ENCODE results near the gene CYP3A7.
"Not testable (repeated sequence)": the region's sequence is repeated elsewhere in the genome, so short reads cannot be mapped to it uniquely, and the experiment has no call there.

The CYP3A7 gene

DNA sequence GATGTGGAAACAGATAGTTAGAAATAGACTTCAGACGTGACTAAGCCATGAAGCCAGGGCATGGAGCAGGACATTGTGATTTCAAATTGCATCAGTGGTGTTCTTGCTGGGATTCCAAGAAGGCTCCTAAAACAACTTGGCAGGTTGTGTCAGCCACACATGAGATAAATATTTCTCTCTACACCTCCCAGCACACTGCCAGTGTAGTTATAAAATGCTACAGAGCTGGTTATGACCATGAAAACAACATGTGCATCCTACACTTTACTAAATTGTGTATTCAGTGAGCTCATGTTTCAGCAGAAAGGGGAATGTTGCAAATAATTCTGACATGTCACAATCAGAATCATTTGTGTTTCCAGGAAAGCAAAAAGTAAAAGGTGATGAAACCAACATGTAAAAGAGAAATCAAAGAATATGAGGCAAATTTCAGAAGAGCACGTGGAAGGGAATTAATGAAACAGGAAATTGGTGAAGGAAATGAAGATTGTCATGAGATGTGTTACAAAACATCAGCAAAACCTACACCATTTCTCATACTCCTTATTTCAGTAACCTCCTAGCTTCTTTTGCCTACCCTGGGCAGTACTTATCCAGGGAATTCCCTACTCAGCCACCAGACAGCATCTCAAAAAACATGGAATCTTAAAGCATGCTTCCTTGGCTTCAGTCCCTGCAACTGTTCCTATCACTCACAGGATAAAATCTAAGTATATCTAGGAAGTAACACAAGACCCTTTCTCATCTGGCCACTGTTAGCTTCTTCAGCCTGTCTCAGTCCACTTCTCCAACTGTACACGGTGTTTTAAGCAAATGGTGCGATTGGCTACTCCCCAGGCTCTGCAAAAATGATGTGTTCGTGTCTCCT lies 5.8 kb upstream of the CYP3A7 start:
- no peak overlapping the region for H3K4me3 ChIP-seq (ENCODE audit: low read depth, low read length)
- TF ChIP-seq, protein P1, sequence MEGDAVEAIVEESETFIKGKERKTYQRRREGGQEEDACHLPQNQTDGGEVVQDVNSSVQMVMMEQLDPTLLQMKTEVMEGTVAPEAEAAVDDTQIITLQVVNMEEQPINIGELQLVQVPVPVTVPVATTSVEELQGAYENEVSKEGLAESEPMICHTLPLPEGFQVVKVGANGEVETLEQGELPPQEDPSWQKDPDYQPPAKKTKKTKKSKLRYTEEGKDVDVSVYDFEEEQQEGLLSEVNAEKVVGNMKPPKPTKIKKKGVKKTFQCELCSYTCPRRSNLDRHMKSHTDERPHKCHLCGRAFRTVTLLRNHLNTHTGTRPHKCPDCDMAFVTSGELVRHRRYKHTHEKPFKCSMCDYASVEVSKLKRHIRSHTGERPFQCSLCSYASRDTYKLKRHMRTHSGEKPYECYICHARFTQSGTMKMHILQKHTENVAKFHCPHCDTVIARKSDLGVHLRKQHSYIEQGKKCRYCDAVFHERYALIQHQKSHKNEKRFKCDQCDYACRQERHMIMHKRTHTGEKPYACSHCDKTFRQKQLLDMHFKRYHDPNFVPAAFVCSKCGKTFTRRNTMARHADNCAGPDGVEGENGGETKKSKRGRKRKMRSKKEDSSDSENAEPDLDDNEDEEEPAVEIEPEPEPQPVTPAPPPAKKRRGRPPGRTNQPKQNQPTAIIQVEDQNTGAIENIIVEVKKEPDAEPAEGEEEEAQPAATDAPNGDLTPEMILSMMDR (IDR thresholded peaks at IDR 0.05; ENCODE audit: insufficient read depth, low read depth, low read length, missing control alignments), result no peak
- DNase-seq (ENCODE audit: low read depth), result no peak

DNA sequence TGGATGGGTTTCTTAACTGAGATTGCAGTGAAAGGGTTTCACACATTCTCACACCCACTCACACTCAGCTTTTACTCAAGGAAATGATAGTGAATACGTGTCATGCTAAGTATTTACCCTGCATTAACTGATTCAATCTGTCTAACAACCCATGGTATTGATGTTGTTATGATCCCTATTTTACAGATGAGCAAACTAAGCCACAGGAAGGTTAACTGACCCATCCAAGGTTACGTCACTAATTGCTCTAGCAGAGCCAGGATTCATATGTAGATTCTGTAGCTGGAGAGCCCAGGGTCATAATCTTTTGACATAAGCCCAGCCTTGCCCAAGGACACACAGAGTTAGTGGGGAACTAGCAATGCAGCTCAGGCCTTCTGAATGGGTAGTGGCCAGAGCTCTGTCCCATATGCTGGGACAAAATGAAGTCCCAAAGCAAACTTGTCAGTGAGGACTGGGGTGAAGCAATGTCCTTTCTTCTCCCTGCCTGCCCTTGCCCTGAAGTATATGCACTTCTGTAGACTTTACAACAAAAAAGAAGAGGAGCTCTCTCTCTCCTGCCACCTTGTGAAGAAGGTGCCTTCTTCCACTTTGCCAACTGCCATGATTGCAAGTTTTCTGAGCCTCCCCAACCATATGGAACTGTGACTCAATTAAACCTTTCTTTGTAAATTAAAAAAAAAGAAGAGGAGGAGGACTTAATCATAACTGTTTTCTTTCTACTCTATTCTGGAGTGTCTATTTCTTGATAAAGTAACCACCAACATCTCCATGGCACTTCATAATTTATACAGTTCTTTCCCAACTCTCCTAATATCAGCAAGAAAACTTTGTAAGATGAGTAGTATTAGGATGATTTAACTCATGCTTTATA lies 4.9 kb upstream of the CYP3A7 start:
- TF ChIP-seq, protein P1 (IDR thresholded peaks at IDR 0.05; ENCODE audit: insufficient read depth, low read depth, low read length, missing control alignments), result no peak
- no peak for DNase-seq (ENCODE audit: low read depth)

DNA sequence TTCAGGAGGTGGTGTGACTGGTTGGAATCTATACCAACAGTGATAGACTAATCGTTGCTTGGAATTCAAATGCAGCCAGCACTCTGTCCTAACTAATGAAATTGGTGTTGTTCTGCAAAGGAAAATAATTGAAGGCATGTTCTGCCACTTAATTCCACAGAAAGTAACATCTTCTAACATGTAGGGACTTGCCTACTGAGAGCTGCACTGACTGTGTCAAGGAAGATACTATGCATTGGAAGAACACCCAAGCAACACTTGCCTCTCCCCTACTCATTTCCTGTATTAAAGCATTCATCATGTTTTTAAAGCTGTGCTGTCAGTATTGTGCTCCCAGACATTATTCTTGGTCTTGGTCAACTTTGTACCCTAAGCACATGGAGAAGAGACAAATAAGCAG lies 2.7 kb upstream of the CYP3A7 start:
- no peak overlapping the region for H3K4me3 ChIP-seq (ENCODE audit: low read depth, low read length)
- peak; percentile 12 for DNase-seq (ENCODE audit: low read depth)
- TF ChIP-seq, protein P1 (IDR thresholded peaks at IDR 0.05; ENCODE audit: insufficient read depth, low read depth, low read length, missing control alignments), result no peak

More for the DNA sequence above, 4.9 kb upstream of the CYP3A7 start:
- H3K4me3 ChIP-seq (ENCODE audit: low read depth, low read length), result no peak overlapping the region

DNA sequence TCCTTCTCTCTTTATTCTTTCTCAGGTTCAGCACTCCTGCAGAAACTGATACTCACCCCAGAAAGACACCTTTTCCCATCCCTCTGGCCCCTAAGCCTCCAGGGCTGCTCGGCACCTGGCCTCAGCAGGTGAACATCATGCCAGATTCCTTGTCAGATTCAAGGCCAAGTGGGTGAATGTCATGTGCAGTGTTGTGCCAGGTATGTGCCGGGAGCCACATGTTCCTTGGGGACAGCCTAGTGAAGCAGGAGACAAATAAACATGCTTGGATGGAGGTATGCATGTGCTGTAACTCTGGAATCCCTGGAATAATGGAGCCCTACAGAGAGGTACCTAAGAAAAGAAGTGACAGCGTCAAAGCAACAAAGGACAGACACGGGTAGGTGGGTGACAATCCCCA lies 1.7 kb upstream of the CYP3A7 start:
- H3K4me3 ChIP-seq (ENCODE audit: low read depth, low read length); DNase-seq (ENCODE audit: low read depth): not testable (repeated sequence)

DNA sequence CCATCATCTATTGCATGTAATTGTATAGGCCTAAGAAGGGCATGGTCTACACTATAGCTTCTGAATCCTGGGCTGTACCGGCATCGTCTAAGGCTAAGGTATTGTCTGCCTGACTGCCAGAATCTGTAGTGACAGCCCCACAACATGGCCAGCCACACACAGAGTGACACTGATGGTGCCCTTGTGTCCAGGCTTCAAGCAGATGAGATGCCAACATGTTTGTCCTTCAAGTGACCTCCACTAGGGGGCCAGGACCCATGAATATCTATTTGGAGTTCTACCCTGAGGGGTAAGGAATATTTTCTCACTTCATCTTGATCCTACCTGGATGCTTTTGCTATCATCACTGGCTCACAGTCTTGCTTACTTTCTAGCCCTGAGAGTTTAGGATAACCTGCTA lies 1.5 kb downstream of the CYP3A7 start:
- TF ChIP-seq, protein P1 (IDR thresholded peaks at IDR 0.05; ENCODE audit: insufficient read depth, low read depth, low read length, missing control alignments), result peak; percentile 44
- peak; percentile 21 for DNase-seq (ENCODE audit: low read depth)
- H3K4me3 ChIP-seq (ENCODE audit: low read depth, low read length), result no peak overlapping the region

DNA sequence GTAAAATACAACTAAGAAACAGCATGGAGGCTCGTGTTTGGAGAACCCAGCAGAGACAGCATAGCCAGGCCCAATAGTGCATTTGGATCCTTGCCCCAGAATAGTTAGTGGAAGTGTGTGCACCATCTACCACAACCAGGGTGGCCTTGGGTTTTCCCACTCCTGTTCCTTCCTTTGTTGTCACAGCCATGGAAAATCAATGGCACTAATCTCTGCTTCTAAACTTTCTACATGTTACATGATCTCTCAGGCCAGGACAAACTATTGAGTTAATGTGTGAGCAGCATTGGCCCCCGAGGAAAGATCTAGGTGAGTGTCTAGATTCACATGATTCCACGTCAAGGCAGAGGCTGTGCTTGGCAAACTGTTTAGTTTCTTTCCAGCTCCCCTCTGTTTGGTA lies 2.0 kb downstream of the CYP3A7 start:
- H3K4me3 ChIP-seq (ENCODE audit: low read depth, low read length), result no peak overlapping the region
- DNase-seq (ENCODE audit: low read depth), result no peak
- TF ChIP-seq, protein P1 (IDR thresholded peaks at IDR 0.05; ENCODE audit: insufficient read depth, low read depth, low read length, missing control alignments), result no peak

Data from GM12865 (cell line).